MV-4-11 (cell line): Measurements from ENCODE around the gene EHD4.

Experiments
- DNase-seq: peaks from one replicate; lab custom pipeline; 2025; lab: John Stamatoyannopoulos, UW

Gene EHD4

GRCh38 chr15:41860049-41860828 is 112.1 kb downstream of the EHD4 start:
- DNase-seq: peak; percentile 90

GRCh38 chr15:41858756-41859155 is 113.6 kb downstream of the EHD4 start:
- no peak for DNase-seq

GRCh38 chr15:41857316-41857715 is 115.0 kb downstream of the EHD4 start:
- DNase-seq: no peak

GRCh38 chr15:41856716-41857115 is 115.6 kb downstream of the EHD4 start:
- no peak for DNase-seq

- no peak for DNase-seq
Observed at GRCh38 chr15:41856262-41856661, 116.1 kb downstream of the EHD4 start.

- no peak for DNase-seq
Observed at GRCh38 chr15:41855261-41855961, 116.9 kb downstream of the EHD4 start.

GRCh38 chr15:41854443-41854842 is 117.9 kb downstream of the EHD4 start:
- no peak for DNase-seq

GRCh38 chr15:41853831-41854230 is 118.5 kb downstream of the EHD4 start:
- DNase-seq: no peak

- no peak for DNase-seq
Observed at GRCh38 chr15:41852736-41853590, 119.4 kb downstream of the EHD4 start.

GRCh38 chr15:41851755-41852370 is 120.5 kb downstream of the EHD4 start:
- no peak for DNase-seq

- no peak for DNase-seq
Observed at GRCh38 chr15:41851167-41851523, 121.2 kb downstream of the EHD4 start.

- no peak for DNase-seq
Observed at GRCh38 chr15:41850482-41851166, 121.7 kb downstream of the EHD4 start.

- no peak for DNase-seq
Observed at GRCh38 chr15:41849861-41850260, 122.5 kb downstream of the EHD4 start.

GRCh38 chr15:41849204-41849603 is 123.2 kb downstream of the EHD4 start:
- DNase-seq: no peak

- DNase-seq: no peak
Observed at GRCh38 chr15:41848631-41849030, 123.7 kb downstream of the EHD4 start.

GRCh38 chr15:41847981-41848380 is 124.4 kb downstream of the EHD4 start:
- DNase-seq: no peak

GRCh38 chr15:41847206-41847605 is 125.2 kb downstream of the EHD4 start:
- DNase-seq: no peak
